HPDE6-E6E7 (cell line): Measurements from ENCODE around the gene RPL10A.

ENCODE experiments used
- DNase-seq: peaks from one replicate; pipeline ENCODE4 v3.0.0; 2011; ENCODE audit warnings: missing footprints; ENCODE audit errors: extremely low spot score

RPL10A gene

DNA sequence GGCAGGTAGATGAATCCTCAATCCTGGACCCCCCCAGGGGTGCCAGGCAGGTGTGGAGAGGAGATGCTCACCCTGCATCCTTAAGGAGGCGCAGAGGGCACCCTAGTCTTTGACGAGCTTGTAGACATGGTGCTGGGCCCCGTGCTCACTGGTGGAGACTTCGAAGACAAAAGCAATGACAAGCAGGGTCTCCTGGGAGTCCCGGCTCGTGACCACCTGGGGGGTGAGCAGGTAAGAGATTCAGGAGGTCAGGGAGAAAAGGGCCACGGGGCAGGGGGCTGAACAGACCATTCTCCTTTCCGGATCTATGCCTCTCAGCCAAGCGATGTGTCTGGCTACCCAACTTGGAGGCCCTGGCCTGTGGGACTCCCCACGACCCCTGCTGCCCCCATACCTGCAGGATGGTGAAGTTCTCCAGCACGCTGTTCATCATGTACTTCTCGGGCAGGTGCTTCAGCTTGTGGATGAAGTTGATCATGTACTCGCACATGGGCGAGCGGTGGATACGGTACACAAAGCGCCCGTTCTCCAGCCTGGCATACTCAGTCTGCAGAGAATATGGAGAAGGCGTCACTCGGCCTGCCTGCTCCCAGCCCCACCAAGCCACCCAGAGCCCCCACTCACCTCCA lies 6.9 kb downstream of the RPL10A start:
- no peak for DNase-seq

- no peak for DNase-seq
Observed at GRCh38 chr6:35475573-35475972, 7.4 kb downstream of the RPL10A start.

- DNase-seq, result no peak
Observed at GRCh38 chr6:35476004-35476403, 7.8 kb downstream of the RPL10A start.

DNA sequence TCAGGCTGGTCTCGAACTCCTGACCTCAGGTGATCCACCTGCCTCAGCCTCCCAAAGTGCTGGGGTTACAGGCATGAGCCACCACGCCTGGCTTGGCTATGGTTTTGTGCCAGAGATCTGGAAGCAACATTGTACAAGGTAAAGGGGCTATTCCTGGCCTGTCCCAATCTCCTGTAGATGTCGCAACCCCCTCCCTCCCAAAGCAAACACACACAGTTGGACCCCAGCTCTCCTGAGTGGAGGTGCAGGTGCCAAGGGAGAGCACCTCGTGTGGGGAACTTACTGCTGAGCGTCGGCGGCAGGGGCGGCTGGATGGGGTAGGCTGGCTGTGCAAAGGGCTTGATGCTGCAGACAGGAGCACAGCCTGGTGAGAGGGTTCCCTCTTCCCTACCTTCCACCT lies 8.8 kb downstream of the RPL10A start:
- DNase-seq, result no peak

DNA sequence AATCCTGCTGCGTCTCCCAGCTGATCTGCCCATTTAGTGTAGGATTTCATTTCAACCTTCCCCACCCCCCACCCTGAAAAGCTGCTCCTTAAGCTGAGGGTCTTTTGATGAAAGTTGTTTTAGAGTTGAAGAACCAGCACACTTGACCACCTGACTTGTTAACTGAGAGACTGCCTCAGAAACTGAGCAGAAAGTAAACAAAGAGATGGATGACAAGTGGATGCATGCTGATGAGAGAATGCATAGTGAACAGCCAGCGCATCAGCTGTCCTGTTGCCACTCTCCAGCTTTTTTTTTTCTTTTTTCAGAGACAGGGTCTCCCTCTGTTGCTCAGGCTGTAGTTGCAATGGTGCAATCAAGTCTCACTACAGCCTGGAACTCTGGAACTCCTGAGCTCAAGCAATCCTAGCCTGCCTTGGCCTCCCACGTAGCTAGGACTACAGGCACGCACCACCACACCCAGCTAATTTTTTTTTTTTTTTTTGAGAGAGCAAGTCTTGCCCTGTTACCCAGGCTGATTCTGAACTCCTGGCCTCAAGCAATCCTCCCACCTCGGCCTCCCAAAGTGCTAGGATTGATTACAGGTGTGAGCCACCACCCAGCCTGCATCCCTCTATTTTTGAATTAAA lies 9.5 kb downstream of the RPL10A start:
- DNase-seq, result no peak

- no peak for DNase-seq
Observed at GRCh38 chr6:35478259-35478658, 10.1 kb downstream of the RPL10A start.

DNA sequence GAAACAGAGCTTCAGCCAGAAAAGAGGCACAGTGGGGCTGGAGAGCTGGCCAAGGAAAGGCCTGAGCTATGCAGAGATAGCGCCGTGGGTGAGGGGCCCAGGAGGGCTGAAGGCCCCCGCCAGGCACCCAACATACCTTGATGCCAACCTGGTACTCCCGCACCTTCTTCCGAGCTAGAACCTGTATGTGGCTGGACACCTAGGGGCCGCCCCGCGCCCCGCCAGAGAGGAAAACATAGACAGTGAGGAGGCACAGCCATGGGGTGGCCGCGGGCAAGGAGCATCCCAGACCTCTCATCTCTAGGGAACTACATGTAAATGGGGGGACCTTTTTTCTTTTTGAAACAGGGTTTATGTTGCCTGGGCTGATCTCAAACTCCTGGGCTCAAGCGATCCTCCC lies 12.0 kb downstream of the RPL10A start:
- no peak for DNase-seq

DNA sequence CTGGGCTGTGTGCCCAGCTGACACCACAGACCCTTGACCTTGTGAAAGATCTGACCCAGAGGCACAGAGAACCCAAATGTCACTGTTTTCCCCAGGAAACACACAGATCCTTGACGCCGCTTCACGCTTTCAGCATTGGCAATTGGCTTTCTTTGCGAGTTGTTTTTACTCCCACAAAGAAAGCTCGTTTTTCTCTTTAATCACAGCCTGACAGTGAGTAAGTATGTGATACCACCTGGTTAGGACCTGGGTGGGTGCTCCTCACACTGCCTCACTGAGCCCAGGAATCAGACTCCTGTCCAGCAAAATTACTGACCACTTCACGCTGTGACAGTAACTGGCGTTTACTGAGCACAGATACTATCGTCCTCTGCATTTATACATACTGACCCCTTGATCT lies 13.0 kb downstream of the RPL10A start:
- no peak for DNase-seq

GRCh38 chr6:35483062-35483461 lies 14.9 kb downstream of the RPL10A start:
- no peak for DNase-seq

DNA sequence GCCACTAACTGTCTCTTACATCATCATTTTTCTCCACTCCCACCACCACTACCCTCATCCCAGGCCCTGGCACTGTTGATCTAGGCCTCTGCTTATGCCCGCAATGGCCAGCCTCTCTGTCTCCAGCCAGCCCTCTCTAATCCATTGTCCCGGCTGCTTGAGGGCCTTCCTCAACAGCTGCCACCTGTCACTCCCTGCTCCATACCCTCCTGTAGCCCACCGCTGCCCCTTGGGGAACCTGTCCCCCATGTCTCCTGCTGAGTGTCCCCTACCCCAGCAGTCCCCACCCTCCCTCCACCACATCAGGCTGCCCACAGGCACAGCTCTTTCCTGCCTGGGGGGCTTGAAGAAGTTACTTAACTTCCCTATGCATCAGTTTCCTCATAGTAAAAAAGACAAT lies 15.3 kb downstream of the RPL10A start:
- no peak for DNase-seq

- no peak for DNase-seq
Observed at GRCh38 chr6:35483893-35484645, 15.9 kb downstream of the RPL10A start.

GRCh38 chr6:35484921-35485392 lies 16.8 kb downstream of the RPL10A start:
- peak; percentile 58 for DNase-seq

GRCh38 chr6:35485402-35485877 lies 17.2 kb downstream of the RPL10A start:
- peak; percentile 81 for DNase-seq

GRCh38 chr6:35486005-35486925 lies 18.1 kb downstream of the RPL10A start:
- peak; percentile 92 for DNase-seq

DNA sequence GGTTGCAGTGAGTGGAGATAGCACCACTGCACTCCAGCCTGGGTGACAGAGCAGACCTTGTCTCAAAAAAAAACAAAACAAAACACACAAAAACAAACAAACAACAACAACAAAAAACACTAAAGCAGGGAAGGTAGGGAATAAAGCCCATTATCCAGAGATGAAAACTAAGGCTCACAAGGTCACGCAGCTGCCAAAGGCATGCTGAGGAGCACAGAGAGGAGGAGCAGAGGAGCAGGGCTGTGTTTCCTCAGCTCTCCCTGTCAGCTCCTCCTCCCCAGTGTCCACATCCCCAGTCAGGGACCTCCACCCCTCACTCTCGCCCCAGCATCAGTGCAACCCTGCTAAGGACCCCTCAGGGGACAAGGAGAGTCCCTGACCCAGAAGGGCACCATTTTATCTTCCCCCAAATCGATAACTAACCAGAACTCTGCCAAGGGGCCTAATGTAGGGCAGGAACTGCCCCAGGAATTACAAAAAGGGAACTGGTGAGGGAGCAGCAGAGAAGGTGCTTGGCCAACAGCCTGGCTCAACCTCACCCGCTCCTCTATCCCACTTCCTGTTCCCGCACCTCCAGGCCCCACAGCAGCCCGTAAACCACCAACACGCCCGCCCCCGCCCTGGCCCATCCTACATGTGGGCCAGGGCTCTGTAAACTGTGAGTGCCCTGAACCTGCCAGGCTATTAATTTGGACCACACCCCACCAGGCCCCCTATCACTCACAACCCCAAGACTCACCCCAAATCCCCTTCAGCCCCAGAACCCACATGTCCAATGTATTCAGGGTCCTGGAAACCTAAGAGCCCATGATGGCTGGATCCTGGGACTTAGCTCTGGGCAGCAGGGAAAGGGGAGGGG lies 19.7 kb downstream of the RPL10A start:
- peak; percentile 63 for DNase-seq

- DNase-seq, result no peak
Observed at GRCh38 chr6:35488517-35488862, 20.3 kb downstream of the RPL10A start.

DNA sequence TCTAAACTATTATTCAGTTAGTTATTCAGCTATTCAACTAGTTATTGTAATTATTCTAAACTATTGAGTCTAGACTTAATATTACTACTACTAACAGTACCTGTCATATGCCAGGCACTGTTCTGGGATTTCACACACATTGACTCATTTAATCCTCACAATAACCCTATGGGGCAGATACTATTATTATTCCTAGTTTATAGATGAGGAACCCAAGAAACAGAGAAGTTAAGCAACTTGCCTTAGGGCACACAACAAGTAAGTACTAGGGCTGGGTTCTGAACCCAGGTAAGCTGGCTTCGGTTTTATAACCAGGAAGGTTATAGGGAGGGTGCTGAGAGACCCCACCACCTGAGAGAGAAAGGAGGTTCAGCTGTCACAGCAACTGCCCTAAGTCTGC lies 20.9 kb downstream of the RPL10A start:
- no peak for DNase-seq

- no peak for DNase-seq
Observed at GRCh38 chr6:35489995-35490791, 22.0 kb downstream of the RPL10A start.

GRCh38 chr6:35490821-35491557 lies 22.8 kb downstream of the RPL10A start:
- no peak for DNase-seq
